Activated naive CD8-positive, alpha-beta T cell treated with anti-CD3 and anti-CD28 coated beads, Interleukin-2, amount 50 U/mL, for 24 hours (primary cell): Measurements from ENCODE around the gene EGR4.
A peak's percentile ranks its signal among the peaks of the same experiment; 100 is the strongest.

Source experiments
- ATAC-seq: fragments of 150-1000 bp; cut with Tn5 transposase; one replicate; pipeline ENCODE4 v1.10.0; 2021
- DNase-seq: peaks from one replicate; pipeline ENCODE4 v3.0.0; 2021
- H3K27ac Mint-ChIP-seq: one replicate; pipeline ENCODE4 v1.8.0; 2021; ENCODE audit warnings: mild to moderate bottlenecking, mixed read lengths
- H3K27me3 Mint-ChIP-seq: one replicate; pipeline ENCODE4 v1.8.0; 2021; ENCODE audit warnings: mixed read lengths
- H3K36me3 Mint-ChIP-seq: one replicate; pipeline ENCODE4 v1.8.0; 2021; ENCODE audit warnings: low read depth, mixed read lengths
- H3K4me1 Mint-ChIP-seq: one replicate; pipeline ENCODE4 v1.8.0; 2021; ENCODE audit warnings: mixed read lengths
- H3K4me3 Mint-ChIP-seq: one replicate; pipeline ENCODE4 v1.8.0; 2021; ENCODE audit warnings: mild to moderate bottlenecking, moderate library complexity, mixed read lengths
- H3K9me3 Mint-ChIP-seq: one replicate; pipeline ENCODE4 v1.8.0; 2021; ENCODE audit warnings: mixed read lengths

Gene EGR4

DNA sequence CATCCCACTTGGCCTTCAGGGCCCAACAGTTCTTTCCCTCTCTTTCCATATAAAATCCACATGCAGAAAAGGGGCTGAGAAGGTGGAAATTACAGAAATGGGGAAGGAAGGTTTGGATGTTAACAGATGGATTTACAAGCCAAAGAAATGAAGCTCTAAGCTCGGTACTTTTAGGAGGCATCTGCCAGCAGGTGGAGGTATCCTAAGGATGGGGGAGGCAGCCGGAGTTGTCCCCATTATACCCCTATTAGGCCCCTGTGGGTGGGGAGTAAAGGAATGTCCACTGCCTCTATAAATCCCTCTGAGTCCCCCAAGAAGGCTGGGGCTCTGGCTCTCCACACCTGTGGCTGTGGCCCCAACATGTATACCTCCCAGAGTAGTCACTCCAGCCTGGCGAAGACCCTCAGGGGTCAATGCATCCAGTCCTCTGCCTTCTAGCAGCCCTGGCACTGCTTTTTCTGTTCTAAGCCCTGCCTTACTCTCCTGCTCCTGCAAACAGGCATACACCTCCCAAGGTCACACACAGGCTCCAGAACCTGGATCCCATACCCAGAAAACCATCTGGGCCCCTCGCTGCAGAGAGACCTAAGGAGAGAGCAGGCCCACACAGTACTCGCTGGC is 10.3 kb downstream of the EGR4 start:
- Mint-ChIP-seq H3K4me3 (peak overlapping the region; percentile 91), H3K36me3 (peaks cover 26% of the 10 kb centered on the region), H3K4me1 (peaks cover 34% of the 10 kb centered on the region), H3K27ac (peak overlapping the region; percentile 92), H3K27me3 (no peaks in the 10 kb centered on the region), H3K9me3 (no peaks in the 10 kb centered on the region)
- no peak for DNase-seq
- no peak for ATAC-seq

DNA sequence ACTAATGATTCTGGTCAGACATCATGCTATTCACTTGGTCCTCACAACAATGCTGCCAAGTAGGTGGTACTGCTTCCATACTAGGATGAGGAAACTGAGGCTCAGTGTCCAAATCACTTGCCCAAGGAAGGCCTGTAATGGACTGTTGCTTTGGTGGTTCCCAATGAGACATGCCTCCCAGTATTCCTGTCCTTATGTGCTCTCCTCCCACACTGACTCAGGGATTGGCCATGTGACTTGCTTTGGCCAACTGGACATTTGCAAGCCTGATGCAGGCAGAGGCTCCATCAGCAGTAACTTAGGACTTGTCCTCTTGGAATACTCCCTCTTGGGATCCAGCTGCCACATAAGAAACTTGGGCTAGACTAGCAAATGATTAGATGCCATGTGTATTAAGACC is 12.1 kb downstream of the EGR4 start:
- DNase-seq (no peak), ATAC-seq (no peak)
- H3K9me3 Mint-ChIP-seq: no peaks in the 10 kb centered on the region

GRCh38 chr2:73279852-73280251 is 13.5 kb downstream of the EGR4 start:
- H3K36me3 Mint-ChIP-seq: peaks cover 38% of the 10 kb centered on the region
- no peaks in the 10 kb centered on the region for H3K9me3 Mint-ChIP-seq
- H3K27me3 Mint-ChIP-seq: no peaks in the 10 kb centered on the region
- H3K4me3 Mint-ChIP-seq: no peak overlapping the region
- H3K4me1 Mint-ChIP-seq: peaks cover 24% of the 10 kb centered on the region
- ATAC-seq (no peak), DNase-seq (no peak)
- no peak overlapping the region for H3K27ac Mint-ChIP-seq

More for the DNA sequence above, 12.1 kb downstream of the EGR4 start:
- Mint-ChIP-seq H3K27ac (no peak overlapping the region), H3K4me3 (no peak overlapping the region), H3K36me3 (peaks cover 33% of the 10 kb centered on the region), H3K4me1 (peaks cover 34% of the 10 kb centered on the region), H3K27me3 (no peaks in the 10 kb centered on the region)

DNA sequence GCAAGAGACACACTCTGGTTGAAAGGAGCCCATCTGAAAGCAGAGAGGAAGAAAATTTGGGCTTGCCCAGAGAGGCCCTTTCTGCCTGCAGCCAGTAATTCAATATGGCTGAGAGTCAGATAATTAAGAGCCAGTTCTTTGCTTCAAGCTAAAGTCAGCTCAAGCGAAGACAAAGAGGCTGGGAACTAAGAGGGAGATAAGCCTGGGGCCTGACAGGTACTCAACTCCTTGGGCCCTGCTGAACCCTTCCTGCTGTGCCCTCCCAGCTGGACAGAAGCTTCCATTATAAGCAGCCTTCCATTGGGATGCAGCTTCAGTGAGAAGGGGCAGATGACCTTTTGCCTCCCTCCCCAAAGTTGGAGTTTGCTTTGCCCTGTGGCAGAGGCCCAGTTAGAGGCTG is 21.1 kb downstream of the EGR4 start:
- no peak for DNase-seq
- Mint-ChIP-seq H3K4me3 (no peak overlapping the region), H3K36me3 (peaks cover 36% of the 10 kb centered on the region), H3K27me3 (no peaks in the 10 kb centered on the region), H3K4me1 (peaks cover 11% of the 10 kb centered on the region), H3K9me3 (no peaks in the 10 kb centered on the region), H3K27ac (no peak overlapping the region)
- ATAC-seq: no peak

GRCh38 chr2:73269686-73270465 is 23.5 kb downstream of the EGR4 start:
- Mint-ChIP-seq H3K27ac (no peak overlapping the region), H3K27me3 (no peaks in the 10 kb centered on the region), H3K4me3 (peak overlapping the region; percentile 6), H3K36me3 (peaks cover 34% of the 10 kb centered on the region), H3K4me1 (peaks cover 11% of the 10 kb centered on the region), H3K9me3 (no peaks in the 10 kb centered on the region)
- peak; percentile 16 for ATAC-seq
- no peak for DNase-seq

GRCh38 chr2:73268830-73269685 is 24.3 kb downstream of the EGR4 start:
- Mint-ChIP-seq H3K36me3 (peaks cover 33% of the 10 kb centered on the region), H3K4me1 (peaks cover 11% of the 10 kb centered on the region), H3K27me3 (no peaks in the 10 kb centered on the region), H3K27ac (no peak overlapping the region), H3K4me3 (no peak overlapping the region), H3K9me3 (no peaks in the 10 kb centered on the region)
- ATAC-seq (peak; percentile 82), DNase-seq (peak; percentile 61)

DNA sequence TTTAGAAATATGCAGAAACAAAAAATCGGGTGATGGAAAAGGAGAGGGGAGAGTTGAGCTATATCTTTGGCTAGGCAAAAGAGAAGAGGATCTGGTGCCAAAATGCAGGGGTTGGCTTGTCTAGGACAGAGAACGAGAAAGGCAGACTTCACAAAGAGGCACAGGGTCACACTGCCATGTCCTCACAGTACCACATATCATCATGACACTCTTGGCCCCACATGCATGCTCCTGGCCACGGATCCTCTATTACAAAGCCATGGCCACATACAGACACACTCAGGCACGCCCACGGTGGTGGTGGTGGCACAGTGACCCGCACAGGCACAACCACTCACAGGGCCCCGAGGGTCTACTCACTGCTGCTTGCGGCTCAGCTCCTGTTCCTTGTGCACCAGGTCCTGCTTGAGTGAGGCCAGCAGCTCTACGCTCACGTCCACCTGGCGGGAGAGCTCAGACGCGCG is 24.9 kb downstream of the EGR4 start:
- ATAC-seq: no peak
- peaks cover 11% of the 10 kb centered on the region for H3K4me1 Mint-ChIP-seq
- no peaks in the 10 kb centered on the region for H3K27me3 Mint-ChIP-seq
- no peak for DNase-seq
- no peaks in the 10 kb centered on the region for H3K9me3 Mint-ChIP-seq
- H3K27ac Mint-ChIP-seq: no peak overlapping the region
- H3K36me3 Mint-ChIP-seq: peaks cover 33% of the 10 kb centered on the region
- peak overlapping the region; percentile 1 for H3K4me3 Mint-ChIP-seq

- DNase-seq (no peak), ATAC-seq (no peak)
- no peak overlapping the region for H3K27ac Mint-ChIP-seq
- no peaks in the 10 kb centered on the region for H3K27me3 Mint-ChIP-seq
- peaks cover 11% of the 10 kb centered on the region for H3K4me1 Mint-ChIP-seq
- no peak overlapping the region for H3K4me3 Mint-ChIP-seq
- peaks cover 32% of the 10 kb centered on the region for H3K36me3 Mint-ChIP-seq
- H3K9me3 Mint-ChIP-seq: no peaks in the 10 kb centered on the region
Observed at GRCh38 chr2:73267008-73267407, 26.3 kb downstream of the EGR4 start.

GRCh38 chr2:73266061-73266901 is 27.1 kb downstream of the EGR4 start:
- no peaks in the 10 kb centered on the region for H3K27me3 Mint-ChIP-seq
- no peak overlapping the region for H3K4me3 Mint-ChIP-seq
- H3K36me3 Mint-ChIP-seq: peaks cover 31% of the 10 kb centered on the region
- no peaks in the 10 kb centered on the region for H3K9me3 Mint-ChIP-seq
- peaks cover 11% of the 10 kb centered on the region for H3K4me1 Mint-ChIP-seq
- DNase-seq (no peak), ATAC-seq (no peak)
- no peak overlapping the region for H3K27ac Mint-ChIP-seq

- peaks cover 11% of the 10 kb centered on the region for H3K4me1 Mint-ChIP-seq
- H3K36me3 Mint-ChIP-seq: peaks cover 24% of the 10 kb centered on the region
- no peak overlapping the region for H3K27ac Mint-ChIP-seq
- H3K4me3 Mint-ChIP-seq: no peak overlapping the region
- DNase-seq: no peak
- no peaks in the 10 kb centered on the region for H3K27me3 Mint-ChIP-seq
- ATAC-seq: no peak
- no peaks in the 10 kb centered on the region for H3K9me3 Mint-ChIP-seq
Observed at GRCh38 chr2:73265298-73266060, 27.9 kb downstream of the EGR4 start.

- DNase-seq (no peak), ATAC-seq (no peak)
- Mint-ChIP-seq H3K36me3 (peaks cover 21% of the 10 kb centered on the region), H3K4me3 (no peak overlapping the region), H3K27ac (no peak overlapping the region), H3K4me1 (peaks cover 8% of the 10 kb centered on the region), H3K27me3 (no peaks in the 10 kb centered on the region), H3K9me3 (no peaks in the 10 kb centered on the region)
Observed at GRCh38 chr2:73264783-73265182, 28.6 kb downstream of the EGR4 start.

- H3K36me3 Mint-ChIP-seq: peaks cover 21% of the 10 kb centered on the region
- no peak overlapping the region for H3K27ac Mint-ChIP-seq
- peaks cover 6% of the 10 kb centered on the region for H3K4me1 Mint-ChIP-seq
Observed at GRCh38 chr2:73264332-73264606, 29.1 kb downstream of the EGR4 start.

GRCh38 chr2:73263540-73264331 is 29.6 kb downstream of the EGR4 start:
- Mint-ChIP-seq H3K27ac (no peak overlapping the region), H3K27me3 (no peaks in the 10 kb centered on the region), H3K36me3 (peaks cover 24% of the 10 kb centered on the region), H3K4me1 (peaks cover 6% of the 10 kb centered on the region), H3K9me3 (no peaks in the 10 kb centered on the region), H3K4me3 (no peak overlapping the region)
- ATAC-seq (no peak), DNase-seq (no peak)

More at GRCh38 chr2:73264332-73264606, 29.1 kb downstream of the EGR4 start:
- Mint-ChIP-seq H3K27me3 (no peaks in the 10 kb centered on the region), H3K9me3 (no peaks in the 10 kb centered on the region), H3K4me3 (no peak overlapping the region)
- DNase-seq: no peak
- ATAC-seq: no peak
